Measurements from ENCODE around the gene ZHX3. TPM values are rescaled to one million over a fixed set of nuclear protein-coding genes. Genes with fewer than 3 reads are reported as not detected.

The ZHX3 gene
- total and polyA plus RNA-seq, 9 of the 15 experiments (the other 6 are each of a cell fraction or from before 2014, with no cell fraction given) = 0.80 to 14.6 (median 4.9) TPM

DNA sequence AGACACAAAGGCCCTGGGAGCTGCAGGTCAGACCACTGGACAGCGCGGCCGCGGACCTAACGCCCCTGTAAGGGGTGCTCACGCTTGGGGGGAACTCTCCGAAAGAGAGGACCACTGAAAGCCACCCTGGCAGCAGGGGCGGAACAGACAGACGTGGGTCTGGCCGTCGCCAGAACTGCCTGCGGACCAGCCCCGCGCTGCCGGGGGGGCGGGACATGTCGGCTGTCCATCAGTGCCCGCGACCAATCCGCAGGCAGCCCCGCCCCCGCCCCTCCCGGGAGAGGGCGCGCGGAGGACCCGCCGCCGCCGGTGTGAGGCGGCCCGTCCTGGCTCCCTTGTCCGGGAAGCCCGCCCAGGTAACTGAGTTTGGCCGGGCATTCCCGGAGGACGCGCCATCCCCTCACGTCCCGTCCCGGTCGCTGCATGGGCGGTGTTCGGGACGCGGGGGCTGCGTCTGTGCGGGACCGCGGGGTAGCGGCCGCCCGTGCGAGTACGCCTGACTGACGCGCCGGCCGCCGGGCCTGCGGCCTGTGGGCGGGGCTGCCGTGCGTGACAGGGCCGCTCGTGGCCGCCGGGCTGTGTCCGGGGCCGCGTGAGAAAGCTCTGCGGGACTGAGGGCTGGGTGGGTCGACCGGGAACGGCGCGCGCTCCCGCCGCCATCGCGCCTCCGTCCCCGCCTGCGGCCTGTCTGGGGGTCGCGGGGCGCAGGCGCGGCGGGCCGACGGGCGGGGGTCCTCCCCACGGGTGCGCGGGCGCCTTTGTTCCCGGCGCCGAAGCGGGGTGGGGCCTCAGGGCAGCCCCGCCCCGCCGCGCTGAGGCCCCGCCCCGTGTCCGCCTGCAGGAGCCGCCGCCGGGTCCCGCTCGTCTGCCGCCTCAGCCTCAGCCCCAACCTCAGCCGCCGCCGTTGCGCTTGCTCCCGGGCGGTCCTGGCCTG, 180.6 kb downstream of the ZHX3 start, which contains the start of gene PLCG1 (continued):
- TF ChIP-seq, protein P1, sequence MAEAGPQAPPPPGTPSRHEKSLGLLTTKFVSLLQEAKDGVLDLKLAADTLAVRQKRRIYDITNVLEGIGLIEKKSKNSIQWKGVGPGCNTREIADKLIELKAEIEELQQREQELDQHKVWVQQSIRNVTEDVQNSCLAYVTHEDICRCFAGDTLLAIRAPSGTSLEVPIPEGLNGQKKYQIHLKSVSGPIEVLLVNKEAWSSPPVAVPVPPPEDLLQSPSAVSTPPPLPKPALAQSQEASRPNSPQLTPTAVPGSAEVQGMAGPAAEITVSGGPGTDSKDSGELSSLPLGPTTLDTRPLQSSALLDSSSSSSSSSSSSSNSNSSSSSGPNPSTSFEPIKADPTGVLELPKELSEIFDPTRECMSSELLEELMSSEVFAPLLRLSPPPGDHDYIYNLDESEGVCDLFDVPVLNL (CRISPR knock-in tag; IDR thresholded peaks at IDR 0.05; ENCODE audit: low read depth) = 0 out of 2 replicates have a peak, but pooled peaks have one; percentile 61
- TF ChIP-seq SIN3B (IDR thresholded peaks at IDR 0.05; ENCODE audit: low read depth) (peak; percentile 58), BCOR (IDR thresholded peaks at IDR 0.05) (no peak), HOXB6 (CRISPR knock-in tag; IDR thresholded peaks at IDR 0.05; ENCODE audit: borderline replicate concordance) (no peak), EP300 (IDR thresholded peaks at IDR 0.05; ENCODE audit: low read length) (no peak), RBFOX2 (IDR thresholded peaks at IDR 0.05; ENCODE audit: low read depth, low read length) (peak; percentile 76), FOXA3 (CRISPR knock-in tag; conservative IDR thresholded peaks at IDR 0.05 in 1 of 2, IDR thresholded peaks at IDR 0.05 in 1 of 2) (peak in 1 of 2 experiments; percentile 50; a peak in 1 of 4 replicates), BMI1 (IDR thresholded peaks at IDR 0.05; ENCODE audit: low read length) (no peak), ETV5 (CRISPR knock-in tag; IDR thresholded peaks at IDR 0.05; ENCODE audit: low read depth) (no peak), ZKSCAN3 (CRISPR knock-in tag; IDR thresholded peaks at IDR 0.05) (no peak)
- TF ChIP-seq, protein P2, sequence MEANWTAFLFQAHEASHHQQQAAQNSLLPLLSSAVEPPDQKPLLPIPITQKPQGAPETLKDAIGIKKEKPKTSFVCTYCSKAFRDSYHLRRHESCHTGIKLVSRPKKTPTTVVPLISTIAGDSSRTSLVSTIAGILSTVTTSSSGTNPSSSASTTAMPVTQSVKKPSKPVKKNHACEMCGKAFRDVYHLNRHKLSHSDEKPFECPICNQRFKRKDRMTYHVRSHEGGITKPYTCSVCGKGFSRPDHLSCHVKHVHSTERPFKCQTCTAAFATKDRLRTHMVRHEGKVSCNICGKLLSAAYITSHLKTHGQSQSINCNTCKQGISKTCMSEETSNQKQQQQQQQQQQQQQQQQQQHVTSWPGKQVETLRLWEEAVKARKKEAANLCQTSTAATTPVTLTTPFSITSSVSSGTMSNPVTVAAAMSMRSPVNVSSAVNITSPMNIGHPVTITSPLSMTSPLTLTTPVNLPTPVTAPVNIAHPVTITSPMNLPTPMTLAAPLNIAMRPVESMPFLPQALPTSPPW (CRISPR knock-in tag; IDR thresholded peaks at IDR 0.05) = peak; percentile 87
- TF ChIP-seq, protein P3, sequence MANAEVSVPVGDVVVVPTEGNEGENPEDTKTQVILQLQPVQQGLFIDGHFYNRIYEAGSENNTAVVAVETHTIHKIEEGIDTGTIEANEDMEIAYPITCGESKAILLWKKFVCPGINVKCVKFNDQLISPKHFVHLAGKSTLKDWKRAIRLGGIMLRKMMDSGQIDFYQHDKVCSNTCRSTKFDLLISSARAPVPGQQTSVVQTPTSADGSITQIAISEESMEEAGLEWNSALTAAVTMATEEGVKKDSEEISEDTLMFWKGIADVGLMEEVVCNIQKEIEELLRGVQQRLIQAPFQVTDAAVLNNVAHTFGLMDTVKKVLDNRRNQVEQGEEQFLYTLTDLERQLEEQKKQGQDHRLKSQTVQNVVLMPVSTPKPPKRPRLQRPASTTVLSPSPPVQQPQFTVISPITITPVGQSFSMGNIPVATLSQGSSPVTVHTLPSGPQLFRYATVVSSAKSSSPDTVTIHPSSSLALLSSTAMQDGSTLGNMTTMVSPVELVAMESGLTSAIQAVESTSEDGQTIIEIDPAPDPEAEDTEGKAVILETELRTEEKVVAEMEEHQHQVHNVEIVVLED (CRISPR knock-in tag; IDR thresholded peaks at IDR 0.05) = peak; percentile 61; the same call in 1 of the 2 replicates
- TF ChIP-seq, protein P4, sequence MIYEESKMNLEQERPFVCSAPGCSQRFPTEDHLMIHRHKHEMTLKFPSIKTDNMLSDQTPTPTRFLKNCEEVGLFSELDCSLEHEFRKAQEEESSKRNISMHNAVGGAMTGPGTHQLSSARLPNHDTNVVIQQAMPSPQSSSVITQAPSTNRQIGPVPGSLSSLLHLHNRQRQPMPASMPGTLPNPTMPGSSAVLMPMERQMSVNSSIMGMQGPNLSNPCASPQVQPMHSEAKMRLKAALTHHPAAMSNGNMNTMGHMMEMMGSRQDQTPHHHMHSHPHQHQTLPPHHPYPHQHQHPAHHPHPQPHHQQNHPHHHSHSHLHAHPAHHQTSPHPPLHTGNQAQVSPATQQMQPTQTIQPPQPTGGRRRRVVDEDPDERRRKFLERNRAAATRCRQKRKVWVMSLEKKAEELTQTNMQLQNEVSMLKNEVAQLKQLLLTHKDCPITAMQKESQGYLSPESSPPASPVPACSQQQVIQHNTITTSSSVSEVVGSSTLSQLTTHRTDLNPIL (CRISPR knock-in tag; IDR thresholded peaks at IDR 0.05) = no peak
- TF ChIP-seq, protein P5, sequence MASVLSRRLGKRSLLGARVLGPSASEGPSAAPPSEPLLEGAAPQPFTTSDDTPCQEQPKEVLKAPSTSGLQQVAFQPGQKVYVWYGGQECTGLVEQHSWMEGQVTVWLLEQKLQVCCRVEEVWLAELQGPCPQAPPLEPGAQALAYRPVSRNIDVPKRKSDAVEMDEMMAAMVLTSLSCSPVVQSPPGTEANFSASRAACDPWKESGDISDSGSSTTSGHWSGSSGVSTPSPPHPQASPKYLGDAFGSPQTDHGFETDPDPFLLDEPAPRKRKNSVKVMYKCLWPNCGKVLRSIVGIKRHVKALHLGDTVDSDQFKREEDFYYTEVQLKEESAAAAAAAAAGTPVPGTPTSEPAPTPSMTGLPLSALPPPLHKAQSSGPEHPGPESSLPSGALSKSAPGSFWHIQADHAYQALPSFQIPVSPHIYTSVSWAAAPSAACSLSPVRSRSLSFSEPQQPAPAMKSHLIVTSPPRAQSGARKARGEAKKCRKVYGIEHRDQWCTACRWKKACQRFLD (CRISPR knock-in tag; IDR thresholded peaks at IDR 0.05) = no peak
- TF ChIP-seq, protein P6, sequence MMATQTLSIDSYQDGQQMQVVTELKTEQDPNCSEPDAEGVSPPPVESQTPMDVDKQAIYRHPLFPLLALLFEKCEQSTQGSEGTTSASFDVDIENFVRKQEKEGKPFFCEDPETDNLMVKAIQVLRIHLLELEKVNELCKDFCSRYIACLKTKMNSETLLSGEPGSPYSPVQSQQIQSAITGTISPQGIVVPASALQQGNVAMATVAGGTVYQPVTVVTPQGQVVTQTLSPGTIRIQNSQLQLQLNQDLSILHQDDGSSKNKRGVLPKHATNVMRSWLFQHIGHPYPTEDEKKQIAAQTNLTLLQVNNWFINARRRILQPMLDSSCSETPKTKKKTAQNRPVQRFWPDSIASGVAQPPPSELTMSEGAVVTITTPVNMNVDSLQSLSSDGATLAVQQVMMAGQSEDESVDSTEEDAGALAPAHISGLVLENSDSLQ (IDR thresholded peaks at IDR 0.05) = peak; percentile 99
- TF ChIP-seq, protein P7, sequence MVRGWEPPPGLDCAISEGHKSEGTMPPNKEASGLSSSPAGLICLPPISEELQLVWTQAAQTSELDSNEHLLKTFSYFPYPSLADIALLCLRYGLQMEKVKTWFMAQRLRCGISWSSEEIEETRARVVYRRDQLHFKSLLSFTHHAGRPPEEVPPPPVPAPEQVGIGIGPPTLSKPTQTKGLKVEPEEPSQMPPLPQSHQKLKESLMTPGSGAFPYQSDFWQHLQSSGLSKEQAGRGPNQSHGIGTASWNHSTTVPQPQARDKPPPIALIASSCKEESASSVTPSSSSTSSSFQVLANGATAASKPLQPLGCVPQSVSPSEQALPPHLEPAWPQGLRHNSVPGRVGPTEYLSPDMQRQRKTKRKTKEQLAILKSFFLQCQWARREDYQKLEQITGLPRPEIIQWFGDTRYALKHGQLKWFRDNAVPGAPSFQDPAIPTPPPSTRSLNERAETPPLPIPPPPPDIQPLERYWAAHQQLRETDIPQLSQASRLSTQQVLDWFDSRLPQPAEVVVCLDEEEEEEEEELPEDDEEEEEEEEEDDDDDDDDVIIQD (CRISPR knock-in tag; IDR thresholded peaks at IDR 0.05) = no peak
